ENCODE measurements around the gene TMEM169.

Gene TMEM169

GRCh38 chr2:216081487-216082116, at the start of gene TMEM169, which contains the start of gene PECR:
TSS of gene TMEM169 (plus strand) at chr2:216081919. CDS start at chr2:216095964, 14,045 bp downstream.
TSS of gene PECR (minus strand) at chr2:216081809. CDS start at chr2:216081741, 68 bp downstream.
- peak in 1 of 2 experiments; percentile 30 for DNase-seq

GRCh38 chr2:216031960-216032689, 49.6 kb upstream of the TMEM169 start:
- DNase-seq, result no peak

GRCh38 chr2:216033403-216033802, 48.3 kb upstream of the TMEM169 start:
- DNase-seq, result no peak

- peak in 1 of 2 experiments; percentile 56 for DNase-seq
Observed at GRCh38 chr2:216034065-216034464, 47.7 kb upstream of the TMEM169 start.

GRCh38 chr2:216039918-216040317, 41.8 kb upstream of the TMEM169 start:
- no peak for DNase-seq

- DNase-seq, result no peak
Observed at GRCh38 chr2:216041438-216041837, 40.3 kb upstream of the TMEM169 start.

- no peak for DNase-seq
Observed at GRCh38 chr2:216043949-216044348, 37.8 kb upstream of the TMEM169 start.

- DNase-seq, result no peak
Observed at GRCh38 chr2:216044883-216045486, 36.7 kb upstream of the TMEM169 start.

- DNase-seq, result no peak
Observed at GRCh38 chr2:216047397-216047796, 34.3 kb upstream of the TMEM169 start.

- no peak for DNase-seq
Observed at GRCh38 chr2:216049452-216049851, 32.3 kb upstream of the TMEM169 start.

GRCh38 chr2:216051350-216051749, 30.4 kb upstream of the TMEM169 start:
- no peak for DNase-seq

- DNase-seq, result no peak
Observed at GRCh38 chr2:216052420-216052819, 29.3 kb upstream of the TMEM169 start.

GRCh38 chr2:216055680-216056079, 26.0 kb upstream of the TMEM169 start:
- no peak for DNase-seq

GRCh38 chr2:216056739-216057138, 25.0 kb upstream of the TMEM169 start:
- DNase-seq, result no peak

GRCh38 chr2:216057688-216058193, 24.0 kb upstream of the TMEM169 start:
- no peak for DNase-seq

- DNase-seq, result peak in 1 of 2 experiments; percentile 21
Observed at GRCh38 chr2:216059233-216059834, 22.4 kb upstream of the TMEM169 start.

- peak in 1 of 2 experiments; percentile 6 for DNase-seq
Observed at GRCh38 chr2:216064014-216064630, 17.6 kb upstream of the TMEM169 start.

- DNase-seq, result no peak
Observed at GRCh38 chr2:216064665-216065064, 17.1 kb upstream of the TMEM169 start.

- DNase-seq, result no peak
Observed at GRCh38 chr2:216066230-216066629, 15.5 kb upstream of the TMEM169 start.

GRCh38 chr2:216069028-216069427, 12.7 kb upstream of the TMEM169 start:
- no peak for DNase-seq

GRCh38 chr2:216070195-216070594, 11.5 kb upstream of the TMEM169 start:
- no peak for DNase-seq

GRCh38 chr2:216071111-216071851, 10.4 kb upstream of the TMEM169 start:
- no peak for DNase-seq
